ENCODE results near the gene FAM47E.

DNA sequence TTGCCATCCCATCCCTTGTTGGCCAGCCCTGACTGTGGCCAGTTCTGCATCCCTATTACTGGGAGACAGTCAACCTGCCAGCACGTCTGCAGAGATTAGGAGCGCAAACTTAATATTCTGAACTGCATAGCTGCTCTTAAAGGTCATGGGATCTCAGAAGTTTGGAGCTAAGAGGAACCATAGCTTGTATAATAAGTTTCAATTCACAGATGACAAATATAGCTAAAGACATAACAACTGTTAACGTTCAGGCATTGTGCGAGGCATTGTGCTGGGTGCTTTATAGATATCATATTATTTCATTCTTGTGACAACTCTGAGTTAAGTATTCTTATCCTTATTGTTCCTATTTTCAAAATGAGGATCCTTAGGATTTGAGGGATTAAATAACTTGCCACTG is 41.6 kb upstream of the FAM47E start:
- TF ChIP-seq, protein P1, sequence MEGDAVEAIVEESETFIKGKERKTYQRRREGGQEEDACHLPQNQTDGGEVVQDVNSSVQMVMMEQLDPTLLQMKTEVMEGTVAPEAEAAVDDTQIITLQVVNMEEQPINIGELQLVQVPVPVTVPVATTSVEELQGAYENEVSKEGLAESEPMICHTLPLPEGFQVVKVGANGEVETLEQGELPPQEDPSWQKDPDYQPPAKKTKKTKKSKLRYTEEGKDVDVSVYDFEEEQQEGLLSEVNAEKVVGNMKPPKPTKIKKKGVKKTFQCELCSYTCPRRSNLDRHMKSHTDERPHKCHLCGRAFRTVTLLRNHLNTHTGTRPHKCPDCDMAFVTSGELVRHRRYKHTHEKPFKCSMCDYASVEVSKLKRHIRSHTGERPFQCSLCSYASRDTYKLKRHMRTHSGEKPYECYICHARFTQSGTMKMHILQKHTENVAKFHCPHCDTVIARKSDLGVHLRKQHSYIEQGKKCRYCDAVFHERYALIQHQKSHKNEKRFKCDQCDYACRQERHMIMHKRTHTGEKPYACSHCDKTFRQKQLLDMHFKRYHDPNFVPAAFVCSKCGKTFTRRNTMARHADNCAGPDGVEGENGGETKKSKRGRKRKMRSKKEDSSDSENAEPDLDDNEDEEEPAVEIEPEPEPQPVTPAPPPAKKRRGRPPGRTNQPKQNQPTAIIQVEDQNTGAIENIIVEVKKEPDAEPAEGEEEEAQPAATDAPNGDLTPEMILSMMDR (IDR thresholded peaks at IDR 0.05; ENCODE audit: low read depth, low read length, poor library complexity, severe bottlenecking): no peak
- no peak for TF ChIP-seq EZH2phosphoT487 (IDR thresholded peaks at IDR 0.05; ENCODE audit: borderline replicate concordance, low read length)

Data from DOHH2 (cell line).